Glomerular endothelial cell (primary cell): ENCODE data around the gene STK40. TPM values are rescaled to one million over a fixed set of nuclear protein-coding genes. Genes with fewer than 3 reads are reported as not detected.

Source experiments
- DNase-seq: peaks from one replicate; pipeline ENCODE4 v3.0.0-alpha.2; 2011; ENCODE audit warnings: low read depth, low spot score; ENCODE audit errors: extremely low read depth
- total RNA-seq: library from RNA; depleted of rRNA; stranded (reverse); fragments of >200 nt; gene quantifications from 2 replicates; pipeline ENCODE4 v1.2.3, GENCODE V29; 2015

STK40 gene
- total RNA-seq, 1 donor from 2014 or later, result 35.2 TPM

GRCh38 chr1:36377791-36378492 lies 7.8 kb downstream of the STK40 start:
- DNase-seq, result no peak

- DNase-seq, result no peak
Measured at GRCh38 chr1:36372617-36373016, 13.1 kb downstream of the STK40 start.

GRCh38 chr1:36369061-36369861 lies 16.5 kb downstream of the STK40 start:
- no peak for DNase-seq

GRCh38 chr1:36367798-36368197 lies 17.9 kb downstream of the STK40 start:
- no peak for DNase-seq

GRCh38 chr1:36367066-36367465 lies 18.7 kb downstream of the STK40 start:
- no peak for DNase-seq

- DNase-seq, result no peak
Measured at GRCh38 chr1:36366091-36366661, 19.5 kb downstream of the STK40 start.

- no peak for DNase-seq
Measured at GRCh38 chr1:36365381-36365780, 20.3 kb downstream of the STK40 start.

- DNase-seq, result no peak
Measured at GRCh38 chr1:36359911-36360550, 25.7 kb downstream of the STK40 start.

GRCh38 chr1:36359383-36359782 lies 26.3 kb downstream of the STK40 start:
- DNase-seq, result no peak

- no peak for DNase-seq
Measured at GRCh38 chr1:36358514-36359084, 27.1 kb downstream of the STK40 start.

GRCh38 chr1:36355811-36356210 lies 29.9 kb downstream of the STK40 start:
- no peak for DNase-seq

GRCh38 chr1:36354486-36354885 lies 31.2 kb downstream of the STK40 start:
- no peak for DNase-seq

- DNase-seq, result no peak
Measured at GRCh38 chr1:36352910-36353878, 32.5 kb downstream of the STK40 start.

GRCh38 chr1:36352125-36352909 lies 33.4 kb downstream of the STK40 start:
- no peak for DNase-seq

- DNase-seq, result no peak
Measured at GRCh38 chr1:36351227-36351977, 34.3 kb downstream of the STK40 start.

- DNase-seq, result no peak
Measured at GRCh38 chr1:36350659-36351226, 35.0 kb downstream of the STK40 start.

- no peak for DNase-seq
Measured at GRCh38 chr1:36349839-36350238, 35.9 kb downstream of the STK40 start.

GRCh38 chr1:36349241-36349671 lies 36.5 kb downstream of the STK40 start:
- no peak for DNase-seq
